PC-9 (cell line): Measurements from ENCODE around the gene DPEP3.

Experiments
- EZH2 ChIP-seq: fragments of 200-600 bp; sonication (generic); IDR thresholded peaks from 2 replicates; pipeline ENCODE4 v1.8.0; 2017; ENCODE audit warnings: antibody characterized with exemption, low read depth
- TF ChIP-seq, protein P1 (sequence below): fragments of 200-600 bp; sonication (generic); conservative IDR thresholded peaks from 2 replicates; pipeline ENCODE4 v1.6.1; 2017; ENCODE audit warnings: mixed run types, antibody characterized with exemption, mild to moderate bottlenecking, moderate library complexity

DNA sequence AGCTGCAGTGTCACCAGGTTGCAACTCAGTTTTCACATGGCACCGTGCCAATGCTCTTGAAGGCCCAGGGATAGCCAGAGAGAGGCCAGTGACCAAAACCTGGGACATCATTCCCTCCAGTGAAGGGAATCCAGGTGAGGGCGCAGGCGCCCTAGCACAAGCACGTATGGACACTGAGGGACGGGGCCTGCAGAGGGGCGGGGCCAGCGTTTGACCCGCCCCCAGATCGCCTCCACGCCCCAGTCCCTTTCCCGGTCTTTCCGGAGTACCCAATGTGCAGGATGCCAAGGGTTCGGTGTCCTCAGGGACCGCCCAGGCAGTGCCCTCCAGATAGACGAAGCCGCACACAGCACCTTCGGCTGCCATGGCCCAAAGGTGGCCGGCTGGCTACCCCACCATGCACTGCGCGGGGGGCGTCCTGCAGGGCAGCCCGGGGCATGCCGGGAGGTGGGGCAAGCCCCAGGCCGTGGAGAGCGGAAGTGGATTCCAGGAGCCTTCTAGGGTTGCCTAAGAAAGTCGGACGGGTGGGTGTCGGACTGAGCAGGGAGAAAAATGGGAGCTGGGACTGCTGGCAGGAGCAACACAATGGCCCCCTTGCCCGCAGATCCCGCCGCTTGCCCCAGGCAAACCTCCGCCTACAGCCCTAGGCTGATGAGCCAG, 16.5 kb downstream of the DPEP3 start:
- TF ChIP-seq, protein P1, sequence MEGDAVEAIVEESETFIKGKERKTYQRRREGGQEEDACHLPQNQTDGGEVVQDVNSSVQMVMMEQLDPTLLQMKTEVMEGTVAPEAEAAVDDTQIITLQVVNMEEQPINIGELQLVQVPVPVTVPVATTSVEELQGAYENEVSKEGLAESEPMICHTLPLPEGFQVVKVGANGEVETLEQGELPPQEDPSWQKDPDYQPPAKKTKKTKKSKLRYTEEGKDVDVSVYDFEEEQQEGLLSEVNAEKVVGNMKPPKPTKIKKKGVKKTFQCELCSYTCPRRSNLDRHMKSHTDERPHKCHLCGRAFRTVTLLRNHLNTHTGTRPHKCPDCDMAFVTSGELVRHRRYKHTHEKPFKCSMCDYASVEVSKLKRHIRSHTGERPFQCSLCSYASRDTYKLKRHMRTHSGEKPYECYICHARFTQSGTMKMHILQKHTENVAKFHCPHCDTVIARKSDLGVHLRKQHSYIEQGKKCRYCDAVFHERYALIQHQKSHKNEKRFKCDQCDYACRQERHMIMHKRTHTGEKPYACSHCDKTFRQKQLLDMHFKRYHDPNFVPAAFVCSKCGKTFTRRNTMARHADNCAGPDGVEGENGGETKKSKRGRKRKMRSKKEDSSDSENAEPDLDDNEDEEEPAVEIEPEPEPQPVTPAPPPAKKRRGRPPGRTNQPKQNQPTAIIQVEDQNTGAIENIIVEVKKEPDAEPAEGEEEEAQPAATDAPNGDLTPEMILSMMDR, result no peak
- TF ChIP-seq EZH2, result no peak
